H9 (cell line): ENCODE results near the gene RBPJL. TPM values are rescaled to one million over a fixed set of nuclear protein-coding genes. Genes with fewer than 3 reads are reported as not detected.

Experiments used
- DNase-seq: peaks from one replicate; pipeline ENCODE4 v3.0.0-alpha.2; 2017
- H2AFZ ChIP-seq: one replicate; pipeline ENCODE4 v1.6.1; 2013; ENCODE audit warnings: mild to moderate bottlenecking, low read length, control low read depth, moderate library complexity
- H2AK5ac ChIP-seq: 2 replicates; pipeline ENCODE4 v1.6.1; 2013; ENCODE audit warnings: low read length, control low read depth, mixed read lengths; ENCODE audit not compliant: insufficient read length
- H2BK120ac ChIP-seq: one replicate; pipeline ENCODE4 v1.6.1; 2013; ENCODE audit warnings: low read depth, mild to moderate bottlenecking, low read length, control low read depth, inconsistent platforms; ENCODE audit not compliant: poor library complexity, severe bottlenecking
- H2BK12ac ChIP-seq: 2 replicates; pipeline ENCODE4 v1.6.1; 2013; ENCODE audit warnings: low read length, control low read depth, mixed read lengths, low read depth; ENCODE audit not compliant: insufficient read length
- H2BK15ac ChIP-seq: 2 replicates; pipeline ENCODE4 v1.6.1; 2013; ENCODE audit warnings: low read depth, low read length, control low read depth
- H2BK20ac ChIP-seq: one replicate; pipeline ENCODE4 v1.6.1; 2013; ENCODE audit warnings: low read depth, mild to moderate bottlenecking, low read length, control low read depth, inconsistent platforms; ENCODE audit not compliant: poor library complexity, severe bottlenecking
- H2BK5ac ChIP-seq: 2 replicates; pipeline ENCODE4 v1.6.1; 2013; ENCODE audit warnings: low read length, control low read depth, mixed read lengths; ENCODE audit not compliant: insufficient read length
- H3K14ac ChIP-seq: 2 replicates; pipeline ENCODE4 v1.6.1; 2013; ENCODE audit warnings: low read length, control low read depth; ENCODE audit not compliant: insufficient read depth
- H3K18ac ChIP-seq: 2 replicates; pipeline ENCODE4 v1.6.1; 2013; ENCODE audit warnings: low read depth, mild to moderate bottlenecking, mixed read lengths, low read length, control low read depth; ENCODE audit not compliant: insufficient read length
- H3K23ac ChIP-seq: 2 replicates; pipeline ENCODE4 v1.6.1; 2013; ENCODE audit warnings: low read length, control low read depth, mixed read lengths, low read depth; ENCODE audit not compliant: insufficient read length
- H3K23me2 ChIP-seq: 2 replicates; pipeline ENCODE4 v1.6.1; 2013; ENCODE audit warnings: low read depth, mild to moderate bottlenecking, mixed read lengths, low read length, control low read depth; ENCODE audit not compliant: insufficient read length, poor library complexity, severe bottlenecking
- H3K27ac ChIP-seq: 2 replicates; pipeline ENCODE4 v1.5.1; 2013; ENCODE audit warnings: low read length, control low read depth, mixed read lengths, low read depth; ENCODE audit not compliant: insufficient read length
- H3K27me3 ChIP-seq: 2 replicates; pipeline ENCODE4 v1.6.1; 2013; ENCODE audit warnings: low read length, control low read depth, inconsistent platforms; ENCODE audit not compliant: insufficient read depth
- H3K4ac ChIP-seq: 2 replicates; pipeline ENCODE4 v1.6.1; 2013; ENCODE audit warnings: low read depth, mild to moderate bottlenecking, control low read depth, inconsistent platforms, low read length, moderate library complexity
- H3K4me1 ChIP-seq: 2 replicates; pipeline ENCODE4 v1.6.1; 2013; ENCODE audit warnings: low read length, control low read depth, inconsistent platforms; ENCODE audit not compliant: insufficient read depth
- H3K4me2 ChIP-seq: 2 replicates; pipeline ENCODE4 v1.6.1; 2013; ENCODE audit warnings: low read length, control low read depth, mixed read lengths; ENCODE audit not compliant: insufficient read length, insufficient read depth
- H3K56ac ChIP-seq: 2 replicates; pipeline ENCODE4 v1.6.1; 2013; ENCODE audit warnings: low read depth, mild to moderate bottlenecking, mixed read lengths, low read length, control low read depth; ENCODE audit not compliant: insufficient read length
- H3K79me1 ChIP-seq: 2 replicates; pipeline ENCODE4 v1.6.1; 2013; ENCODE audit warnings: low read depth, mild to moderate bottlenecking, moderate library complexity, low read length, control low read depth, inconsistent platforms; ENCODE audit not compliant: insufficient read depth, poor library complexity, severe bottlenecking
- H3K79me2 ChIP-seq: 2 replicates; pipeline ENCODE4 v1.6.1; 2013; ENCODE audit warnings: low read length, control low read depth, inconsistent platforms; ENCODE audit not compliant: insufficient read depth
- H3K9ac ChIP-seq: 2 replicates; pipeline ENCODE4 v1.6.1; 2013; ENCODE audit warnings: low read length, control low read depth, mixed read lengths; ENCODE audit not compliant: insufficient read length; ENCODE audit errors: extremely low read depth
- H3K9me3 ChIP-seq: one replicate; pipeline ENCODE4 v1.6.1; 2013; ENCODE audit warnings: low read depth, low read length, inconsistent platforms; ENCODE audit not compliant: control insufficient read depth
- H3T11ph ChIP-seq: one replicate; pipeline ENCODE4 v1.6.1; 2013; ENCODE audit warnings: mild to moderate bottlenecking, low read length, control low read depth, inconsistent platforms
- H4K20me1 ChIP-seq: one replicate; pipeline ENCODE4 v1.6.1; 2013; ENCODE audit not compliant: control insufficient read depth, insufficient read length, insufficient read depth
- H4K5ac ChIP-seq: 2 replicates; pipeline ENCODE4 v1.6.1; 2013; ENCODE audit warnings: low read depth, mild to moderate bottlenecking, mixed read lengths, low read length, control low read depth; ENCODE audit not compliant: insufficient read length
- H4K8ac ChIP-seq: replicated peaks from 2 replicates; pipeline ENCODE4 v1.6.1; 2013; ENCODE audit warnings: low read length, control low read depth, mixed read lengths, low read depth; ENCODE audit not compliant: insufficient read length
- H4K91ac ChIP-seq: 2 replicates; pipeline ENCODE4 v1.6.1; 2013; ENCODE audit warnings: low read depth, mild to moderate bottlenecking, moderate library complexity, mixed read lengths, low read length, control low read depth; ENCODE audit not compliant: insufficient read length
- H3K27ac Mint-ChIP-seq, 3 experiments: 2 replicates in 2 of 3; 3 replicates in 1 of 3; pipeline ENCODE4 v1.8.0; 2020 to 2021; ENCODE audit warnings: mixed read lengths in 3 of 3, mild to moderate bottlenecking in 1 of 3, moderate library complexity in 1 of 3
- H3K27me3 Mint-ChIP-seq: 2 replicates; pipeline ENCODE4 v1.8.0; 2021; ENCODE audit warnings: low read depth, mild to moderate bottlenecking, moderate library complexity, mixed read lengths
- H3K36me3 Mint-ChIP-seq, 3 experiments: 2 replicates in 2 of 3; 3 replicates in 1 of 3; pipeline ENCODE4 v1.8.0; 2020 to 2021; ENCODE audit warnings: low read depth in 3 of 3, mixed read lengths in 3 of 3; ENCODE audit not compliant: insufficient read depth in 1 of 3
- H3K4me1 Mint-ChIP-seq, 2 experiments: 2 replicates each; pipeline ENCODE4 v1.8.0; 2020; ENCODE audit warnings: mixed read lengths in 2 of 2
- H3K4me3 Mint-ChIP-seq, 2 experiments: 2 replicates in 1 of 2; 3 replicates in 1 of 2; pipeline ENCODE4 v1.8.0; 2020 to 2021; ENCODE audit warnings: mild to moderate bottlenecking in 2 of 2, mixed read lengths in 2 of 2, moderate library complexity in 1 of 2
- H3K9me3 Mint-ChIP-seq, 2 experiments: 2 replicates in 1 of 2; 3 replicates in 1 of 2; pipeline ENCODE4 v1.8.0; 2020; ENCODE audit warnings: mild to moderate bottlenecking in 2 of 2, mixed read lengths in 2 of 2, moderate library complexity in 1 of 2
- WGBS: extraction: QIAGEN DNeasy Blood & Tissue Kit; methylation state at CpG from one replicate; pipeline ENCODE4 v1.1.7; 2013; ENCODE audit warnings: missing lambda C conversion rate, low lambda C conversion rate, mixed read lengths; ENCODE audit not compliant: insufficient read length; ENCODE audit errors: extremely low coverage; 5-methylcytosine and 5-hydroxymethylcytosine counted together
- total RNA-seq: library from RNA; stranded (reverse); gene quantifications from 2 replicates; pipeline ENCODE4 v1.2.1, GENCODE V29; 2021
- TF ChIP-seq, protein P1 (sequence below): fragments of 200-600 bp; sonication (generic); conservative IDR thresholded peaks from 3 replicates; pipeline ENCODE4 v1.8.0; 2021; ENCODE audit warnings: antibody characterized with exemption, mild to moderate bottlenecking

RBPJL gene
- total RNA-seq, 1 experiment from 2014 or later = 0.28 TPM

GRCh38 chr20:45294659-45295058, 12.0 kb upstream of the RBPJL start:
- no peak overlapping the region for H2AK5ac ChIP-seq
- peaks cover 5% of the 10 kb centered on the region; the same call in 1 of the 2 replicates for H3K27me3 ChIP-seq
- no peaks in the 10 kb centered on the region for H3K79me1 ChIP-seq
- no peaks in the 10 kb centered on the region for H4K20me1 ChIP-seq
- H3K27me3 Mint-ChIP-seq = peaks cover 63% of the 10 kb centered on the region
- no peak overlapping the region for H2BK15ac ChIP-seq
- WGBS = no CpG with 5 or more reads among the region's 1 CpG
- H3K56ac ChIP-seq = no peak overlapping the region
- no peaks in the 10 kb centered on the region for H3K79me2 ChIP-seq
- H3K18ac ChIP-seq = no peak overlapping the region
- no peaks in the 10 kb centered on the region for H3K9me3 ChIP-seq
- no peak overlapping the region for H3K4ac ChIP-seq
- H2AFZ ChIP-seq = no peak overlapping the region
- H2BK20ac ChIP-seq = no peak overlapping the region
- no peak overlapping the region for H3K4me3 Mint-ChIP-seq
- H3K9me3 Mint-ChIP-seq = peaks cover 21% of the 10 kb centered on the region in 2 experiments
- H2BK12ac ChIP-seq = no peak overlapping the region
- peaks cover 5 to 15% (median 9%) of the 10 kb centered on the region in 3 experiments; a peak in 6 of 7 replicates for H3K36me3 Mint-ChIP-seq
- H2BK5ac ChIP-seq = no peak overlapping the region
- H3K4me2 ChIP-seq = no peak overlapping the region
- no peak overlapping the region for H2BK120ac ChIP-seq
- H3K27ac ChIP-seq = no peak overlapping the region
- no peak overlapping the region for H4K5ac ChIP-seq
- no peak overlapping the region for H3K9ac ChIP-seq
- H3K27ac Mint-ChIP-seq = no peak overlapping the region
- no peak for DNase-seq
- peaks cover 2% of the 10 kb centered on the region; the same call in 1 of the 2 replicates for H3K4me1 ChIP-seq
- H4K8ac ChIP-seq = no peak overlapping the region
- peaks cover 8 to 13% of the 10 kb centered on the region in 2 experiments for H3K4me1 Mint-ChIP-seq
- no peak overlapping the region for H3T11ph ChIP-seq
- H3K23me2 ChIP-seq = peaks cover 13% of the 10 kb centered on the region
- H3K14ac ChIP-seq = no peak overlapping the region
- TF ChIP-seq, protein P1, sequence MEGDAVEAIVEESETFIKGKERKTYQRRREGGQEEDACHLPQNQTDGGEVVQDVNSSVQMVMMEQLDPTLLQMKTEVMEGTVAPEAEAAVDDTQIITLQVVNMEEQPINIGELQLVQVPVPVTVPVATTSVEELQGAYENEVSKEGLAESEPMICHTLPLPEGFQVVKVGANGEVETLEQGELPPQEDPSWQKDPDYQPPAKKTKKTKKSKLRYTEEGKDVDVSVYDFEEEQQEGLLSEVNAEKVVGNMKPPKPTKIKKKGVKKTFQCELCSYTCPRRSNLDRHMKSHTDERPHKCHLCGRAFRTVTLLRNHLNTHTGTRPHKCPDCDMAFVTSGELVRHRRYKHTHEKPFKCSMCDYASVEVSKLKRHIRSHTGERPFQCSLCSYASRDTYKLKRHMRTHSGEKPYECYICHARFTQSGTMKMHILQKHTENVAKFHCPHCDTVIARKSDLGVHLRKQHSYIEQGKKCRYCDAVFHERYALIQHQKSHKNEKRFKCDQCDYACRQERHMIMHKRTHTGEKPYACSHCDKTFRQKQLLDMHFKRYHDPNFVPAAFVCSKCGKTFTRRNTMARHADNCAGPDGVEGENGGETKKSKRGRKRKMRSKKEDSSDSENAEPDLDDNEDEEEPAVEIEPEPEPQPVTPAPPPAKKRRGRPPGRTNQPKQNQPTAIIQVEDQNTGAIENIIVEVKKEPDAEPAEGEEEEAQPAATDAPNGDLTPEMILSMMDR = no peak
- no peak overlapping the region for H4K91ac ChIP-seq
- H3K23ac ChIP-seq = no peak overlapping the region
